NCI-H1436 treated with DMSO at 0.1 percent for 48 hours (cell line): Measurements from ENCODE around the gene NKX1-1.

Source experiments
- DNase-seq: peaks from one replicate; lab custom pipeline; 2025; lab: John Stamatoyannopoulos, UW

NKX1-1 gene

DNA sequence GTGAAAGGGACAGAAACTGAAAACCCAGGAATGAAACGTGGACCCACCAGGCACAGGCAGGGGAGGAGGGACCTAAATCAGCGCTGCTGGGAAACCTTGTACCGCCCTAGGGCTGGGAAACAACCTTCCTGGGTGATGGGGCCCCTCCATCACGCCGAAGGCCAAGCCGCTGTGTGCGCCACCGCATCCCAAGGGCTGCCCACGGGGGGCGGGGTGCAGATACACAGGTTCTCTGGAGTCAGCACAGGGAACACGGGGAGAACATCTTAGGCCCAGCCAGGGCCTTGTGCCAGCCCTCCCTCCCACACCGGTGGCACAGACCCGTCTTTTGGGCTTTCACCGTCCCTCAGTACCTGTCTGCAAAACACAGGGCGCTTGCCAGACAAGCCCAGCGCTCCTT is 46.3 kb downstream of the NKX1-1 start:
- no peak for DNase-seq

DNA sequence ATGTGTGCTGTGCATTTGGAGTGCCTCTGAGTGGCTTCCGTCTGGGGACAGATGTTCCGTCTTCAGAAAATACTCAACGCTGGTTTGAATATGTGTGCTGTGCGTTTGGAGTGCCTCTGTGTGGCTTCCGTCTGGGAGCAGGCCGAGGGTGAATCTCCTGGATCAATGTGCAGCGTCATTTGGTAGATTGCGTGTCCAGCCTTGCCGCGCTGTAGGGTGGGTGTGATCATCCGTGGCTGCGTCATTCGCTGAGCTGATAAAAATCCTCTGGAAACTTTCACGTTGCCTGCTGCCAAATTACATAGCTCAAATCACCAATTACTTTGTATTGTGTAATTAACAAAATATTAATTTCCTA is 47.1 kb downstream of the NKX1-1 start:
- DNase-seq: no peak

DNA sequence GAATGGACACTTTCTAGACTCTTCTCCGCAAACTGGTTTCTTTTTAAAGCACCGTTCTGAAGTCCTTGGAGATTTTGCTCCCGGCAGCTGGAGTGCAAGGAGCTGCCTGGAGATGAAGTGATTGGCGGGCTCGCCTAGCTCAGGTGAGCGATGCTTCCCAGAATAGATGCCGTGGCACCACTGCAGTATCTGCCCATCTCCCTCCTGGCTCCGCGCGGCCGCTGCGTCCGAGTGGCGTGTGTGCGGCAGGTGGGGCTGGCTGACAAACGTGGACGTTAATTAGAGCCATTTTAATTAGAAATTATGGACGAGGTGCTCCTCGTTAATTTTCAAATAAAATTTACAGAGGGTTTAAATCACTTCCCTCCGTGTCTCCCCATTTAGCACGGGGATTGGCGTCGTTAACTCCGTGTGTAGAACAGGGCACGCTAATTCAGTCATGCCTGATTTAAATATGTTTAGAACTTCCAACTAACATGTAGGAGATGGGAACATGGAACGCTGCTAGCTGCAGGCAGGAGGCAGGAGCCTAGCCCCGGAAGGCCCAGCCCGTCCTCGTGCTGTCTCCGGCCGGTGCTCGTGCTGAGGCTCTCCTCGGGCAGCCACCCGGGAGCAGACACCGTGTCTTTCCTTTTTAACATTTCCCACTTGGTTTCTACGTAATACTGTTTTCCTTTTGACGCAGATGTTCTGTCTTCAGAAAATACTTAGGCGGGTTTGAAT is 47.7 kb downstream of the NKX1-1 start:
- DNase-seq: no peak

DNA sequence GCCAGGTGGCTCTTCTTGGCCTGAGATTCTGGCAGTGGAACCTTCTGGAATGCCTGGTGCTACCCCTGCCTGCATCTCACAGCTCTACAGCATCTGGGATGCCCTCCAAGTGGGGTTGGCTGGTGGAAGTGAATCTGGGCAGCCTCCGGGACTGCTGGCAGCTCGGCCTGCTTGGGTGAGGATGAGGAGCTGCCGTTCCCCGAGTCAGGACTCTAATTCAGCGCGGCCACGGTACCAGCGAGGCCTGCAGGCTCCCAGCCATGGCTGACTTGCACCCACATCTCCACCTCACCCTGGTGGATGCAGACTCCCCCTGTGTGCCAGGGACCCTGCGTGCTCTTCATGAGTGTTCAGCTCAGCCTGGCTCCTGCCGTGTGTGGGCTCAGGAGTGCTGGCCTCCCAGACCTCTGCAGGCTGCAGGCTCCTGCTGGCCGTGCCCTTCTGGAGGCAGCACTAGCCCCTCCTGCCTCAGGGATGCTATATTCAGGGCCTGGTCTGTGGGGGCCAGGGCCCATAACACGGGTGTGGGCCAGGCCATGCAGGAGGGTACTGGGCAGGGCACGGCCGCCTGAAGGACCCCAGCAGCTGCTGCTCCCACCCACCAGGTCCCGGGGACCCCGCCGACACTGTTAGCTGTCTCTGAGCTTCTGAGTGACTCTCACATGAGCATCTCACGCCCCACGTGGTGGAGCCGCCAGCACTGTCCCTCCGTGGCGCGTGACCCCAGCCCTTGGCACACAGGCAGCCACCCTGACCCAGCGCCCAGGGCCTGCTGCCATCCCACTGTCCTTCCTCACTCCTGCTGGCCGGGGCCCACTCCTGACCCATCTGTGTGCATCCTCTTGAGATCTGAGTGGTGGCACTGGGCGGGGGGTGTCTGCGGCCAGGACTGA is 48.6 kb downstream of the NKX1-1 start:
- no peak for DNase-seq

- no peak for DNase-seq
Observed at GRCh38 chr4:1356181-1356998, 49.9 kb downstream of the NKX1-1 start.

DNA sequence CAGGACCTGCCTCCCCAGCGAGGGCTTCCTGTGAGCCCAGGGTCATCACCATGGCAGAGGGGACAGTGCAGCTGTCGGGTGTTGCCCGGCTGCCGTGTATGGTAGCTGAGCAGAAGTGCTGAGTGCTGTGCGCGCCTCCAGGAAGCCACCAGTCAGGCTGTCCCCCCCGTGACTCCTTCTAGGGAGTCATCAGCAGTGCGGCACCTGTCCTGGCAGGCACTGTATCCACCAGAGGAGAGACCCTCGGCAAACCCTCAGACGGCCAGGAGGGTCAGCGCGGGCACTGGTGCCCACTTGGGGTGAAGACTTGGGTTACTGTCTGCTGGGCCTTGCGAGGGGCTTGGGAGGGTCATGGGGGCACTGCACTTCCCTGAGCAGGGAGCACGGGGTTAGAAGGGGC is 50.9 kb downstream of the NKX1-1 start:
- no peak for DNase-seq

DNA sequence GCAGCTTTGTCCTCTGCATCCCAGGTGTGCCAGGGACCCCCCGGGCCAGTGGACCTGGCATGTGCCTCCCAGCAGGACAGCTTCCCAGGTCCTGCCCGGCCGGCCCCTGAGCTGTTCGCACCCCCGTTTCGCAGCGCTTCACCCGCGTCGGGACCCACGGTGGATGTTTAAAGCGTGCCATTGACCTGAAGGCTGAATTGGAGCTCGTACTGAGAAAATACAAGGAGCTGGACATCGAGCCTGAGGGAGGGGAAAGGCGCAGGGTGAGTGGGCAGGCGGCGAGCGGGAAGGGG is 51.3 kb downstream of the NKX1-1 start:
- no peak for DNase-seq

DNA sequence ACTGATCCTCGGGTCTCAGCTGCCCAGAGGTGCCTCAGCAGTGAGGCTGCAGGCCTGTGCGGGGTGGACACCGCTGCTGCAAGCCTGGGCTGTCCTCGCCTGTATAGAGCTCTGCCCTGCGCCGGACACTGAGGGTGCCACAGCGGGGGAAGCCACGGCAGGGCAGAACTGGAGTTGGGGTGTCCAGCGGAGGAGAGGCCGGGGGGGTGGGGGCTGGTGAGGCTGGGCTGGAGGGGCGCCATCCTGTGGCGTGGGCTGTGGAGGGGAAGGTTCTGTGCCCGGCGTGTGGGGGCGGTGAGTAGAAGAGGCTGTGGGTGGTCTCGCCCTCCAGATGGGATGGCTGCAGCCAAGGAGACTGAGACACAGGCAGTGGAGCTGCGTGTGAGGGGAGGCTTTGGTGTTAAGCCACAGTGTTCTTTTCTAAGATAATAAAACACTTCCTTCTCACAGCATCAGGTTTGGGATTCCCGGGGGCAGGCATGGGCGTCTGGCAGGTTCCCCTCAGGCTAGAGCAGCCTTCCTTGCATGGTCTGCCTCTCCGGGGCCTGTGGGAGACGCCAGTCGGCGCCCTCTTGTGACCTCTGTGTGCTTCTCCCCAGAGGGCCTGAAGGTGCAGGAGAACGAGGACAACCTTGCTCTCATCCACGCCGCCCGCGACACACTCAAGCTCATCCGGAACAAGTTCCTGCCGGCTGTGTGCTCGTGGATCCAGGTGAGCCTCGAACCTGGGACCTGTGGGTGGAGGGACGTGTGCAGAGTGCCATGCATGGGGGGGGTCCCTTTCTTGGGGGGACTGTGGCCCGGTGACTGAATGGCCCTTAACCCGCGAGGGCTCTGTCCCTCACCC is 51.9 kb downstream of the NKX1-1 start:
- DNase-seq: no peak

- no peak for DNase-seq
Observed at GRCh38 chr4:1353186-1354055, 52.8 kb downstream of the NKX1-1 start.
